Right ventricle myocardium superior (tissue), 1 donor: ENCODE data around the gene SYT1. TPM values are rescaled to one million over a fixed set of nuclear protein-coding genes. Genes with fewer than 3 reads are reported as not detected.

Experiments
- ATAC-seq: fragments of 200-7000 bp; cut with Tn5 transposase; one replicate; pipeline ENCODE4 v1.9.1; 2020; ENCODE audit warnings: mild to moderate bottlenecking; ENCODE audit not compliant: poor library complexity
- DNase-seq: peaks from one replicate; pipeline ENCODE4 v3.0.0-alpha.2; 2020
- intact Hi-C: fragments of 100-400 bp; cut with DNase I; formaldehyde crosslinking; loops from one replicate; pipeline ENCODE4 v1.11.2; 2022
- total RNA-seq: library from RNA; stranded (reverse); fragmentation: NEBNext Ultra II Directional; extraction: Animal tissue kit (Norgen Biotek cat#: 25700); gene quantifications from one replicate; pipeline ENCODE4 v1.2.1, GENCODE V29; 2021
- donor health status: DM: no; HTN: yes; CAD: no; lungs with severe emphysema.

SYT1 gene
- total RNA-seq, 1 donor from 2014 or later, result 0.38 TPM

DNA sequence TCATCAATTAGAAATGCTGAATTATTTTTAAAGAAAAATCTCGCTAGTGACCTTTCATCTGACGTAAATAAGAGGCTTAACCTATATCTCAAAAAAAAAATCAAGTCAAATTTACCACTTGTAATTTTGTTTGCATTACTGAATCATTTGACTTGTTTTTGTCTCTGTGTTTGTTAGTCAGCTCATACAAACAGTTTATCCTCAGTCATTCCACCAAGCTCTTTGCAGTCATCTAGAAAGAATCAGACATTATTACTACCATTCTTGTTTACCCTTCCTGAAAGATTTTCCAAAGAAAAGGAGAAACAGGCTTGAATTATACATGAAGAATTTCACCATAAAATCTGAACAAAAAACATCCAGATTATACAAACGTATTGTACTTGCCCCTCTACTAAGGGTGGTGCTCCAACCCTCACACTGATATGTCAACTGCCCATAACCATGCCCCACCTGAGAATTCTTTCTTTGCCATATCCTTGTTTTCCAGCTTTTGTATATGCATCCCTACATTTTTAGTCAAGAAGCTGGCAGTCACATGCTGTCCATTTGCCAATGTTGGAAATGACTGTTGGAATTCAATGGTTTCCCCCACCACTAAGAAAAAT lies 569.0 kb downstream of the SYT1 start:
- no peak for ATAC-seq
- no peak for DNase-seq
- intact Hi-C loops, result no loop called here

- no peak for ATAC-seq
- intact Hi-C loops, result no loop called here
Observed at GRCh38 chr12:79434561-79434960, 570.0 kb downstream of the SYT1 start.

GRCh38 chr12:79435742-79436141 lies 571.2 kb downstream of the SYT1 start:
- intact Hi-C loops, result no loop called here
- no peak for DNase-seq

More at GRCh38 chr12:79434561-79434960, 570.0 kb downstream of the SYT1 start:
- no peak for DNase-seq

GRCh38 chr12:79438480-79439174 lies 574.1 kb downstream of the SYT1 start:
- intact Hi-C loops, result no loop called here
- ATAC-seq (no peak), DNase-seq (no peak)

More at GRCh38 chr12:79435742-79436141, 571.2 kb downstream of the SYT1 start:
- ATAC-seq, result no peak

- DNase-seq, result no peak
- ATAC-seq, result no peak
- intact Hi-C loops, result no loop called here
Observed at GRCh38 chr12:79439175-79439825, 574.7 kb downstream of the SYT1 start.

- no peak for DNase-seq
- intact Hi-C loops, result no loop called here
Observed at GRCh38 chr12:79441534-79441933, 577.0 kb downstream of the SYT1 start.

GRCh38 chr12:79442396-79442795 lies 577.8 kb downstream of the SYT1 start:
- ATAC-seq, result no peak
- no peak for DNase-seq
- intact Hi-C loops, result no loop called here

More at GRCh38 chr12:79441534-79441933, 577.0 kb downstream of the SYT1 start:
- ATAC-seq, result no peak

GRCh38 chr12:79444089-79444488 lies 579.5 kb downstream of the SYT1 start:
- DNase-seq (no peak), ATAC-seq (no peak)
- intact Hi-C loops, result no loop called here

DNA sequence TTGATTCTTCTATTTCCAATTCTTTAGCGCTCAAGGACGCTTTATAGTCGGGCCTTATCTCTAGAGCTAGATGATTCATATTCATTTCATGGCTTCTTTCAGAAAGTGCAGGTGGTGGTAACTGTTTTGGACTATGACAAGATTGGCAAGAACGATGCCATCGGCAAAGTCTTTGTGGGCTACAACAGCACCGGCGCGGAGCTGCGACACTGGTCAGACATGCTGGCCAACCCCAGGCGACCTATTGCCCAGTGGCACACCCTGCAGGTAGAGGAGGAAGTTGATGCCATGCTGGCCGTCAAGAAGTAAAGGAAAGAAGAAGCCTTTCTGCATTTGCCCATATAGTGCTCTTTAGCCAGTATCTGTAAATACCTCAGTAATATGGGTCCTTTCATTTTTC lies 584.2 kb downstream of the SYT1 start:
- ATAC-seq, result no peak
- intact Hi-C loops, result no loop called here
- DNase-seq, result no peak

DNA sequence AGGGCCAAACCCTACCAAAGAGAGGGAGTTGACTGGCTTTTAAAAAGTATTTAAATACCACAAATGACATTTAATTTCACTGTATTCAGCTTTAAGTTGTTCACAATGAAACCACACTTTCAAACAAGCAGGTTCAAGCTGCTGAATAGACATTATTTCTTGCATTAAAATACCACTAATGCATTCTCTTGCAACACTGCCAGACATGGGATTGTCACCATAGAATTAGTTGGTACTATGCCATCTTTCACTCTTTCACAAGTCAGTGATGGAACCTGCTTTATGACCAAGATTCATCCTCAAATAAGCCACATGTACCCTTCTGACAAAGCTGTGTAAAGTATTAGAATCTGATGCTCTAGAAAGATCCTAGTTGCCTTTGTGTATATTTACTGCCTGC lies 586.8 kb downstream of the SYT1 start:
- DNase-seq (no peak), ATAC-seq (no peak)
- intact Hi-C loops, result no loop called here

- intact Hi-C loops, result no loop called here
- ATAC-seq, result peak; percentile 89
- peak; percentile 60 for DNase-seq
Observed at GRCh38 chr12:79451978-79452377, 587.4 kb downstream of the SYT1 start.

- ATAC-seq (no peak), DNase-seq (no peak)
- intact Hi-C loops, result no loop called here
Observed at GRCh38 chr12:79452906-79453305, 588.3 kb downstream of the SYT1 start.

DNA sequence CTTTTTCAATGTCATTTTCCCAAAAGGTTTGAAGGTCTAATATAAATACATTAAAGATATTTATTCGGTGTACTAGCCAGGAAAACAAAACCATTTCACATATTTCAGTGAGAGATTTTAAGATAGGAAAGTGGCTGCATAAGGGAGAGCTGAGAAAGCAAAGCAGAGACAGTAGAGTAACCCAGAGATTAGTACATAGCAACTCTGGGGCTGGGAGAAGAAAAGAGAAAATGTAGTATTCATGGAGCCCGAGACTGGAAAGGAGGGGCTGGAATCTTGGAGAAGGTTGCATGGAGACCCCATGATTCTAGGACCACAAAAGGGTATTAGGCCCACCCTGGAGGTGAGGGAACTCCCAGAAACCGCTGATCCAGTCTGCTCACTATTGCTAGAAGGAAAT lies 589.2 kb downstream of the SYT1 start:
- intact Hi-C loops, result no loop called here

GRCh38 chr12:79454338-79454843 lies 589.8 kb downstream of the SYT1 start:
- intact Hi-C loops, result no loop called here
- ATAC-seq (no peak), DNase-seq (no peak)

More for the DNA sequence above, 589.2 kb downstream of the SYT1 start:
- ATAC-seq, result no peak
- DNase-seq, result no peak

- ATAC-seq (no peak), DNase-seq (no peak)
- intact Hi-C loops, result no loop called here
Observed at GRCh38 chr12:79455286-79455685, 590.7 kb downstream of the SYT1 start.

- DNase-seq (no peak), ATAC-seq (no peak)
- intact Hi-C loops, result no loop called here
Observed at GRCh38 chr12:79482323-79482722, 617.7 kb downstream of the SYT1 start.

DNA sequence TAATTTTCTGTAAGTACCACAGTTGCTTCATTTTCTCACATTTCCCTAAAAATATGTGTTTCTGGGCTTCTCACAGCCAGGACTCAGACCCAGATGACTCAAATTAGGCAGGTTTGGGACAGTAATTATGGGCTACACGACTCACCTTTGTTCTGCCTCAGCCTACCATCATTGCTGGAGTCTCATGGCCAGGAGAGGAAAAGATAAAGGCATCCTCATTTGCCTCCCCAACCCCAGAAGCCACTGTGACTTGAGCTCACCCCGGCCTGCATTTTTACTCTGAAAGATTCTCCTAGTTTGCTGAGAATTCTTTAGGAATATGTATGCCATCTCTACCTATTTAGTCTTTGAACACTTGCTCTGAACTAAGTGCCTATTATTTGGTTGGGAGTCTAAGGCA lies 618.3 kb downstream of the SYT1 start:
- ATAC-seq (no peak), DNase-seq (no peak)
- intact Hi-C loops, result no loop called here

DNA sequence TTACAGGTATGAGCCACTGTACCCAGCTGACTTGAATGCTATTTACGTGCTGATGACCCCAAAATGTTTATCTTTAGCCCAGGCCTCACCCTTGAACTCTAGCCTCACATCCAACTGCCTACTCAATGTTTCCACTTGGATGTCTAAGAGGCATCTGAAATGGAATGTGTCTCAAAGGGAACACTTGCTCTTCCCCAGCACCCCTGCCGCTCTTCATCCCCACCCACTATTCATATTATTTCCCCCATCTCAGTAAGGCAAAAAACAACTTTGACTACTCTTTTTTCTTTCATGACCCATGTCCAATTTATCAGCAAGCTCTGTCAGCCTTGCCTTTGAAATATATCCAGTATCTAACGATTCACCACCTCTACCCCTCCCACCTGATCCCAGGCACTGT lies 621.6 kb downstream of the SYT1 start:
- no peak for DNase-seq
- ATAC-seq, result no peak
- intact Hi-C loops, result no loop called here

GRCh38 chr12:79487386-79488110 lies 623.0 kb downstream of the SYT1 start:
- intact Hi-C loops, result no loop called here
- ATAC-seq (no peak), DNase-seq (no peak)
